NCI-H2107 (cell line): ENCODE results near the gene ZXDC.

Source experiments
- DNase-seq: peaks from one replicate; lab custom pipeline; 2025; lab: John Stamatoyannopoulos, UW

The ZXDC gene

DNA sequence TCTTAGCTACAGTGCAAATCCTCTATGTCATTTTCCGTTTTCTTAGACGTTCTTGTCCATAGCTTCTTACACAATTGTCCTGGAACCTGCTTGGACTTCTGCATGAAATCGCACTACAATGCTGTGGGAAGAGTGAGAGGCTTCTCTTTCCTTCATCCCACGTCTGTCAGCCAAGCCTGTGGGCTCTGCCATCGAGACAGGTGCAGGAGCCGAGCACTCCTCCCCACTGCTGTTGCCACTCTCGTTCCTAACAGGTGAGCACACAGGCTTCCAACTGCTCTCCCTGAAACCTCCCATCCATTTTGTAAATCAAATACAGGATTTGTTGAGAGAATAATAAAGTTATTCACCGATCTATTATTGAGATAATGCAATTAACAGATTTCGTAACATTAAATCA is 23.5 kb downstream of the ZXDC start:
- DNase-seq, result no peak

DNA sequence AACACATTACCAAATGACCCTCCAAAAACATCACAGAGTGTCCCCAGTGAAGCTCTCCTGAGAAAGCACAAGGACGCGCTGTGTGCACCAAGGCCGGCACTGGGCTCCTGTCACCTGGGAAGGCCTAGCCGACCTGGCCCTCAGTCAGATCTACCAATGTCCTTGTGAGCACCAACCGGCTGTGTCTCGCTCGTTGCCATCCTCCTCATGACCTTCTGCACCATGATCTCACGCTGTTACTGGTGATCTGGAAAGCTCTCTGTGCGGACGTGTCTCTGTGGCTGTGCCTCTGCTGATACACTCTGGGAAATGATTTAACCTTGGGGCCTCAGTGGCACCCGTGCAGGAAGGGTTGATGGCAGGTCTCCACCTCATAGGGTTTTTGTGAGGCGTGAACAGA is 24.2 kb downstream of the ZXDC start:
- no peak for DNase-seq

DNA sequence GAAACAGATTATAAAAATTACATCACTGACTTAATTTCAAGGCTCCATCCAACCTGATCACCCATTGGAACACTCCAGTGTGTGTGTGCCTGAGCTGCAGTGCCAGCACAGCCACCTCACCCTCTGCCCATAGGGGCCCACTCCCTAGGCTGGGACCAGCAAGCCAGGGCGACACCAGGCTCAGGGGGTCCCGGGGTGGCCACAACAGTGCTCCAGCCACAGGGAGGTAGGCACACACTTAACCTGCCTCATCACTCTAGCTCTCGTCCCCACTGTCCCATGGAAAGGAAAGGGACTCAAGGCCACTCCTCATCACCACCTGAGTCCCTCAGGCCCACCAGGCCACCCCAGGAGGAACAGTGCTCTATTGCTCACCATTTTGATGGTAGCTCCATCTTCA is 24.9 kb downstream of the ZXDC start:
- DNase-seq, result no peak

DNA sequence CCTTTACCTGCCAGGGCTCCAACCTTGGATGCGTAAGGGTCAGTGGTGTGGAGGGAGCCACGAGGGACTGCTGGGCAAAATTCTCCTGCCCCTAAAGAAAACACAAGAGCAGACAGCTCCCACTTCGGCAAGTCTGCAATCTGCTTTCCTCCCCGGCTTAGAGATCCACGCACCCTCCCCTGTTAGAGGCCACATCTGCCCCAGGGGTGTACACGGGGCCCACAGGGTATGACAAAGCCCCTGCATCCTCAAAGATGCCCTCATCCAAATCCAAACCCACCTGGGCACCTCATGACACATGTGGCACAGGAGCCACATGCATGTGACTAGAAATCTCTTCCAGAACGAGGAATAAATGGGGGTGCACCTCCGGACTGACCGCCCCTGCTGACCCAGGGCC is 25.5 kb downstream of the ZXDC start:
- DNase-seq, result no peak

DNA sequence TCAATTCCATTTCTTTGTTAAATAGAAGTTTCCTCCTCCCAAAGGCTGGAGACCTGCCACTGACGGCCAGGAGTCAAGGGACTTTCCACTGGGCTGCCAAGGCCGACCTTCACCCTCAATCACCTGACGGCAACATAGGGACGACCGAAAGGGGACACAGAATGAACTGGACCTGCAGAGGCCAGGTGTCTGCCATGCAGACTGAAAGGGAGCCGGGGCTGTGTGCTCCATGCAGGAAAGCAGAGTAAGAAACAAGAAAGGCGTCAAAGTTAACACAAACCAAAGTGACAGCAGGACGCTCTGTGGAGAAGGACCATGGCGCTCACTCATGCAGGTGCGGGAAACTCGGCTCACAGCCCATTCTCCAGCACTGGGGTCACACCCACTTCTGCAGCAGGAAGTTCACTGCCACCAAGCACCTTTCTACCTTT is 26.1 kb downstream of the ZXDC start:
- no peak for DNase-seq

DNA sequence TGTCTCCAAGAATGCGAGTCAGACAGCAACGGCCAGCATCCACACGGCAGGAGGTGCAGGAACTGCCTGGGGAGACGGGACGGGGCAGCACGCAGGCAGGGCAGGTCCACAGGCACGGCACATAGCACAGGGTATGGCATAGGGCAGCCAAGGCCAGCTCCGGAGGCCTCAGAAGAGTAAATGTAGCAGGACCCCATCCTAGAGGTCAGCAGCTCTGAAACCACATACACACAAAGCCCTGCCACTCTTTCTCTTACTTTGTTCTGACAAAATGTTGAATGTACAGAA is 26.9 kb downstream of the ZXDC start:
- DNase-seq, result no peak

DNA sequence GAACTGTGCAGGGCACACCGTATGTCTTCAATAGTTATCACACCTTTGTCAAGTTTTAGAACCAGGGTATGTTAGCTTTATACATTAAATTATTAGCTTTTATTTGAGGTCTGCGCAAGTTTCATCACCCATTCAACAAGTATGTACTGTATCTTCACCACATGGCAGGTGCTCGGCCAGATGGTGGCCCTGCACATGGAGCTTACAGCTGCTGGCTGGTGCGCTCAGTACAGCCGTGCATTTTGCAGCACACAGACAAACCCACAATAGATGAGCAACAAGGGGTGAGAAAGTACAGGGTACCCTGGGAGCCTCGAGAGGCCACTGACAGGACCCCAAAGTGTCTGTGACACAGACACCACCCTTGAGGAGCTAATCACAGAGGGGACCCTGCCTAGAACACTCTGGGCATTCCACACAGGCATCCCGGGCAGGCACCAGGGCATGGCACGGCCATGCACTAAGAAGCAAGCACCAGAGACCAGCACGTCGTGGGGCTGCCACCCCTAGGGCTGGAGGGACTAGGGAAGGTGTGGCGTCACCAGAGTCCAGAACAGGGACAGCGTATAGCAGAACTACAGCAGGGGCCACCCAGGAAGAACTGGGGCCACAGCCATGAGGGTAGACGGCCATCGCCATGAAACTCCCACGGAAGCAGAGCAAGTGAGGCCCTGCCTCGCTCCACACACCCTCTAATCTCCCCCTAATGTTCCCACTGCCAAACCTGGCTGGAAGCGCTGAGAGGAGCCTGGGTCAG is 27.4 kb downstream of the ZXDC start:
- DNase-seq, result no peak

DNA sequence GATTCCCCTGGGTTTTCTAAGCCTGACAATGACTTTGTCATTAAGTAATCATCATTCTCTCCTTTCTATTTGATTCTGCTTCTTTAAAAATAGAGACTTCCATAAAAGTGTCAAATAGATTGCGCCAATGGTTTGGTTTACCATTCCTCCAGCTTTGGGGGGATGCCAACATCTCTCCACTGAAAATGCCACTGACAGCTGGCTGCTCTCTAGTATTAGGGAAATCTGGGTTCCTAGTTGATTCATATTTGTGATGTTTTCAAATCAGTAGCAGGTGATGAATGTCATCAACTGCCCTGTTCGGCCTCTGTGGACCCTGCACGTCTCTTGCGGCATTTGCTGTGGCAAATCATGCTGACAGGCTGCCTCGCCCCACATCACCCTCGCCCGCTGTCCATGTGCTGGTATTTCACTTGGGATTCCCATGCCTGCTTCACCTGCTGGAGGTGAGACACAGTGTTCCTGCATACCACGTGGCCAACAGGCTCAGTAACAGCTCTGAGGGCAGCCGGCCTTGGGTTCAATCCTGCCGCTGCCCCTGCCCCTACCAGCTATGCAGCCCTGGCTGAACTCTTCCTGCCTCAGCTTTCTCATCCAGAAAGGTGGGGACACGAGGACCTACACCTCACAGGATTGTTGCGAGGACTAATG is 28.1 kb downstream of the ZXDC start:
- DNase-seq, result no peak

DNA sequence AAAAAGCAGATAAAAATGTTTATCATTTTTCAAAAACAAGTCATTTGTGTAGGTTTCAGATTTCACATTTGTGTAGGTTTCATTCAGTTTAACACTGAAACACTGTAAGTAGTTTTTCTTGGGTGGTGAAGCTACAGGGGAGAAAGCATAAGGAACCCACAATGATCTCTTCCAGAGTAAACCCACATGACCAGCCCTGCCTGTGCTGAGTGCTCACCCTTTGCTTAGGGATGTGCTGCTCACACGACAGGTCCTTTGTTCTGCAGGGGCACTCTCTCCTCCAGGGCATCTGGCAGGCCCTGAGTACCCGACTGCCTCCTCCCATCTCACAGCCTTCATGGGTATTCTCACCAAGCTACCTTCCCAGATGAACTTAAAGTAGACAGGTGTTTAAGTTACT is 28.9 kb downstream of the ZXDC start:
- no peak for DNase-seq

DNA sequence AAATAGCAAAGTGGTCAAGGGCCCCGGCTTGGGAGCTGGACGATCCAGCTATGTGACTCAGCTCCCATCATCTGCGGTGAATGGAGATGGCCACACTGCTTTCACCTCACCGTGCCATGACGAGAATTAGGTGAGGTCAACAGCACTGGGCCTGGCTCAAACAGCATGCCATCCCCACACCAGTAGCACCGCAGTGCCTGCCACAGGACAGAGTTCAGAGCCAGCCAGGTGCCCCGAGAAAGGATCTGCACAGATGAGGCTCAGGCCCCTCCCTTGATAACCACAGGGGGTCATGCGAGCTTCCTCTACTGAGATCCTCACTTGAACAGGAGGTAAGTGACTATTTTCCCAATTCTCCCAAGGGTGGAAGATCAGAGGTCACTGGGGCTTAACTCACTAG is 29.4 kb downstream of the ZXDC start:
- no peak for DNase-seq

DNA sequence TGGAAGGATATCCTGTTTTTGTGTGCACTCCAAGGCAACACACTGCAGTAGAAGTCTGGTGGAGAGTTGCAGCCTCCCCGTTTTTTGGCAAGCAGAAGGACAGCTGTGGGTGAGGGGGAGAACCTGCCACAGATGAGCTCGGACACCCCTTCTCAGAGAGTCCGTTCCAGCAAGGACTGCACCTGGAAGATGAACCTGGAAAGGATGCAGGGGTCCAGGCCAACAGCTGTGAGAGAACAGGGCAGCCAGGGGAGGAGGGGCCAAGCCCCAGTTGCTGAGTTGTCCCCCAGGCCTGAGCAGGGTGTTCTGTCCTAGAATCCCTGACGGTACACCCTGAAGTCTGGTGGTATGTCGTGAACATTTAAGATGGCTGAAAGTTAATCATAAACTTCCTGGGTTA is 30.2 kb downstream of the ZXDC start:
- no peak for DNase-seq

DNA sequence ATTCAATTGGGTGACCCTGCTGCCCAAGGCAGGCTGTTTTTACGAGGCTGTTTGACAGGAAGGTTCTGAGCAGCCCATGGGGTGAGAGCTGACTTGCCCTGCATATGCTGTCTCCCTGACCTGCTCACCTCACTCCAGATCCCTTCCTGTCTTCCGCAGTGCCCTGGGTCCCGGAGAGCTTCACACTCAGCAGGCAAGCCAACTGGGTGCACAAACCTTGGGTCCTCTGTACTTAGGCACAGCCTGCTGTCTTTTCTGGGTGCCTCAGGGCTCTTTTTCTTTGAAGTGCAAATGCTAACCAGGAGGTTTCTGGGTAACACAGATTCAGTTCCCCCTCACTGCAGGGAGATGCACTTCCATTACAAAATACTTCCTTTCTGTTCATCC is 32.8 kb downstream of the ZXDC start:
- DNase-seq, result no peak

DNA sequence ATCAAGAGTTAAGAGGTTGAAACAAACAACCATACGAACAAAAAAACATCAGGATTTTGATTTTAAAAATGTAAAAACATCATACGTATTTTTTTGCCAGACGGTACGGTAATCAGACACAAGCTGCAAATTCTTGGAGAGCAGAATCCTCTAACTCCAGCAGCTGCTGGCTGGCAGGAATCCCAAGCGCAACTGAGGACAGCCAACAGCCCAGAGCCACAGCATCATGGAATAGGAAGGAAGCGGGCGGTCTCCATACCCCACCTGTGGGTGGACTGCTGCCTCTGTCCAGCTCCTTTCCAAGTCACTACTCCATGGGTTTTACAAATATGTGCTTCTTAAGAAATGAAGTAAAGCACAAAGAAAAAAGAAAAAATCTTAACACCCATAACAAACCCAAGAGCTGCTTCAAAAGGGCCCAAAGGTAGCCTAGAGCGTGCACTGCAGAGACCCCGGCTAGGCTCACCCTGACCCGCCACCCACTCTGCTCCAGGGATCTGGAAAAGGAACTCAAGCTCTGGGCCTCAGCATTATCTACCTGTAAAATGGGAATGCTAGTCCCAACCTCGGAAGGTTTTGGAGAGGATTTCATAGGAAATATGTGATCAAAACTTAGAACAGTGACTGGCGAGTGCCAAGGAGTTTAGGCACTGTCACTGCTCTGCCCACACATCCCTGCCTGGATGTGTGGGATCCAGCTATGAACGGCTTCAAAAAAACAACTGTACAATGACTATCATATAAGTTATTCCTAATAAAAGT is 33.4 kb downstream of the ZXDC start:
- no peak for DNase-seq

DNA sequence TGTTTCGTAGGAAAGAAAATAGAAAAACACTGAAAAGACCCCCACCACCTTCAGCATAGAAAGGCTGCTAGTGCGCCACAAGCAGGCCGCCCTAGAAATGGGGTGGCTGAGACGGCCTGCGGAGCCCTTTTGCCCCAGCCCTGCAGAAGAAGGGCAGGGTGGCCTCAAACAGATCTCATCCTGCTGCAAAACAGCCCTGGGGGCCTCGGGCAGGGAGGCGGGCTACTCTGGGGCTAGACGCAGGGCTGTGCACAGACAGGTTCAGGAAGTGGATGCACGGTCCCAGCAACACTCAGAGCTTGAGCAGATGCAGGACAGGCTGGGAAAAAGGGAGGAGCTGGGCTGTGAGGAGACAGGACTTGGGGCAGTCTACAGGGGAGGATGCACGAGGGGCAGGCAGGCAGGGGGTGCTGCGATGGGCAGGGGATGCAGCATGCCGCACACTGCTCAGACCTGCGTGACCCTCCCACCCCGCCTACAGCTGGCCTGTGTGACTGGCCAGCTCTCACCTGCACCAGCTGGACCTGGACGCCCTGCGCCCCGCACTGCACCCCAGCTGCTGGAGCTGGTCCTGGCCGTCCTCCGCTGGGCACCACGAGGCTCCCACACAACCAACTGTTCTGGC is 34.3 kb downstream of the ZXDC start:
- no peak for DNase-seq

DNA sequence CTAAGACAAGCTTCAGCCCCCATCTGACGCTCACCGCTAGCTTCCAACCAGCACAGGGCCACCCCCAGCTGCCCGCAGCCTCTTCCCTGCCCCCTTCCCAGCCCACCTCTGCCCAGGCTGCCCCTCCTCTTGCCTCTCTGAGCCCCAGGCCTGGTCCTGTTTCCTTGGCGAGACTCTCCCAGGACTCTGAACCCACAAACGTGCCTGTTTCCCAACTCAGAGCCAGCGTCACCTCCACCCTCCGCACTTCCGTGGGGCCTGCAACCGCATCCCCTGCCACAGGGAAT is 35.0 kb downstream of the ZXDC start:
- DNase-seq, result no peak

DNA sequence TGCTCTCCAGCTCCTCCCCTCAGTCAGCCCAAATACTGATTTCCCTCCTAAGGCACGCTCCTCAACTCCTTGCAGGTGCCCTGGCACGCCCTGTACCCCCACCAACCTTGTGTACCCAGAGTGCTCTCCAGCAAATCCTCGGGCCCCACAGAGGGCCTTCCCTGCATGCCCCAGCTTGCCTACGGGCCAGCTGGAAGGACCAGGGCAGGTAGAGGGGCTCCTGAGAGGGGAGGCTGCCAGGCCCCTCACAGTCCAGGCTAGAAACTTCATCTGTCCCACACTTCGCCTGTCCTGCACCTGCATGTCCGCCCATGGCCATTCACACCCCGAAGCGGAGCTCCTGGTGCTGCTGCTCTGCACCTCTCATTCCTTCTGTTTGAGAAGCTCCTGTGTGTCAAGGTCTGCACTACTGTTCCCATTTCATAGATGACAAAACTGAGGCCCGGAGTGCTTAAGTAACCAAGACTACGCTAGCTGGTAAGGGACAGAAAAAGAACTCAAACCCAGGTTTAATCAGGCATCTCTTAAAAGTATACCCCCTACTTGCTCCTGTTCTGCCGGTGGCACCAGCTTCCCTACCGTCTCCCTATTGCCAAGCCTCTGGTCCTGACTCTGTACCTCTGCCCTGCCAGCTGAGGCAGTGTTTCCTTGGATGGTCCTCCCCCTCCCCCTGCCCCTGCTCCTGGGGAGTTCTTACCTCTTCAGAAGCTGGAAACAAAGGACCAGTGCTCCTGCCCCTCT is 35.6 kb downstream of the ZXDC start:
- no peak for DNase-seq

DNA sequence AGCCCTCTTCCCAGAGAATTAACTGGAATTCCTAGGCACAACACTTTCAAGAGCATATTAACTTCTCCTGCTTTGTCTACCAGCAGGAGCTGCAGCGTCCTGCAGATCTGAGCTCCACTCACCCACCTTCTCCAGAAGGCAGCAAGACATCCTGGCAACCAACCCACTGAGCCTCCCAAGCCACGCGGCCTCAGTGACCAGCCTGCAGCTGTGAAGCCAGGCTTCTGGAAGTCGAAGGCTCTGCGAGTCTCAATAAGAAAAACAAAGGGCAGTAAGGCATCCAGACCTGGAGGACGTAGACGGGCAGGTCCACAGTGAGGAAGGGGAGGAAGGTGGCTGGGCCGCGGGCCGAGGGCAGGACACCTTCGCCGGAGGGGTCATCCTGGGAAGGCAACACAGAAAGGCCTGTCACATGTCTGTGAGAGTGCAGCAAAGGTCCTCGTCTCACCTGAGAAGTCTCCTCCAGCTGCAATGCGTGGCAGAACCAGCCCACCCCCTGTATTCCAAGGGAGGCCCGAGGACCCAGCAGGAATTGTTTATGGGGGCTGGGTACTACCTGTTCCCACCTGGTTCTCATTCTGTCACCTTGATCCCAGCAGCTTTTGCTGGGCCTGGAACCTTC is 36.2 kb downstream of the ZXDC start:
- no peak for DNase-seq

DNA sequence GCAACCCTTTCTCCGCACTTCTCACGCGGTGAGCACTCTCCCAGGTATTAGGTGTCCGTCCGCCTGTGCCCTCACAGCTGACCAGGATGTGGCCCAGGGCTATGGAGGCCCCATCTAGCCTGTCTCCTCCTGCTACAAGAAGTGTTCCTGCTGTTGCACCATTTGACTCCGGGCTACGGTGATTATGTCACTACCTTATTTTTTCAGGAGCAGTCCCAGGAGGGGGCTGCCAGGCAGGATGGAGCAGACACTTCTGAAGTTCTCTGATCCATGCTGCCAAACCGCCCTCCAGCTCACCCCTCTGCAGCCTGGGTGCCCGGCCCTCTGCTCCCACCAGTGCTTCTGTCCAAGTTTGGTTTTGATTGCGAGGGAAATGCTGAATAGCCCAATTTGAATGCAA is 36.9 kb downstream of the ZXDC start:
- DNase-seq, result no peak

DNA sequence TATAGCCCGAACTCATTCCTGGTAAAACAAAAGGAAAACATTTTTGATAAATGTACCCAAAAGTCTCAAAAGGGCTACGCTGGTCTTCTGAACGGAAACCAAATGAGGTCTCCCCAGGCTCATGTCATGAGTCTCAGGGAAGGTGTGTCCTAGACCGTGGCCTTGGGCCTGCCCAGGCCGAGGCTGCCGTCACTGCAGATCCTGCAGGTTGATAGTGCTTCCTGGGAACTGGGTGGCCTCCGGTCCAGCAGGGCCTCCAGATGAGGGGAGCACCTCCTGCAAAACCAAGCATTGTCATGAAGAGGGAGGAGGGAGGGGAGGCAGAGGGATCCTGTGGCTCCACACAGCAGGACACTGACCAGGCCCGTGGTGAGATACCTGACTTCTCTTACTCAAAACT is 37.5 kb downstream of the ZXDC start:
- DNase-seq, result no peak

DNA sequence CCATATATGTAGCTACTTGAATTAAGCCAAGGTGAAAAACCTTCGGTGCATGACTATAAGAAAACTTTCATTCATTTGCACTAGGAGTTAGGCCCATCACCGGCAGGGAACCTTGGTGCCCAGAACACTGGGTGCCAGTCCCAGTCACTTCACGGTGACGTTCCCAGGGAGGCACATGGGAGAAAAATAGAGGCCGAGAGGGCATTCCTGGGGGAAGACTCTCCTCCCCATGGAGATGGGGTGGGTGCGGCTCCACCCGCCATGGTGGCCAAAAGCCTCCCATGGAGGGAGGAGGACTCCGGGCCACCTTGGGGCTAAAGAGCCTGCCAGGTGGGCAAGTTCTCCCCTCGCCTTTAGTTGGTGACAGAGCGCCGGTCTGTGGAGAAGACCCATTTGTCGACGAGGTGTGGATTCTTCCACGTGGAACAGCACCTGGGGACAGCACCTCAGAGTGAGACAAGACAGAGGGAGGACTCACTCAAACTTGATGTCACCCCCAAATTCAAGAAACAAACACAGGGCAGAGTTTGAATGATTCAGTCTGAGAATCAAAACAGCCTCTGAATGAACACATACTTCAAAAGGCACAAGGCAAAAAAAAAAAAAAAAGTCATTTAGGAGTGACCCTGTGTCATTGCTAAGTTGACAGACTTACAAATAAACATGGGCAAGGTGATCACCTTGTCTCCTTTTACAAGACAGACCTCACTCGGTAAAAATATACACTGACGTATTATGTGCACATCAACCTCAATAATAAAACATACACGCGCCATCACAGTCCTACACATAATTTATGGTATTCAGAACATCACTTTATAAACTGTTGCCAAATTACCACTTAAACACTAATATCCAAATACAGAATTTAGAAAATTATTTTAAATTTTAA is 38.6 kb downstream of the ZXDC start:
- no peak for DNase-seq
